Peyer's patch (tissue), 4 donors: ENCODE measurements around the gene SORCS1. TPM values are rescaled to one million over a fixed set of nuclear protein-coding genes. Genes with fewer than 3 reads are reported as not detected.

Experiments used
- DNase-seq, 3 donors: peaks; one replicate each; pipeline ENCODE4 v3.0.0-alpha.2; 2017 to 2019
- H3K27ac ChIP-seq, 4 donors: fragments of 200-600 bp; sonication (generic); one replicate each; pipeline ENCODE4 v1.5.1; 2016 to 2019
- H3K27me3 ChIP-seq, 2 donors: fragments of 200-600 bp; sonication (generic); one replicate each; pipeline ENCODE4 v1.5.1; 2019
- H3K36me3 ChIP-seq, 3 donors: fragments of 200-600 bp; sonication (generic); one replicate each; pipeline ENCODE4 v1.5.1; 2016 to 2019
- H3K4me1 ChIP-seq, 4 donors: fragments of 200-600 bp; sonication (generic); one replicate each; pipeline ENCODE4 v1.5.1; 2016 to 2019
- H3K4me3 ChIP-seq, 4 donors: fragments of 200-600 bp; sonication (generic); 1 replicate in 3 of 4; 2 replicates in 1 of 4; pipeline ENCODE4 v1.5.1; 2016 to 2019; ENCODE audit warnings: mild to moderate bottlenecking in 1 of 4
- H3K9me3 ChIP-seq, 4 donors: fragments of 200-600 bp; sonication (generic); one replicate each; pipeline ENCODE4 v1.5.1; 2016 to 2019; ENCODE audit warnings: mild to moderate bottlenecking in 1 of 4
- POLR2A ChIP-seq, 2 donors: fragments of 450-650 bp; IDR thresholded peaks; one replicate each; pipeline ENCODE4 v1.5.1; 2017; ENCODE audit warnings: antibody characterized with exemption in 2 of 2, mild to moderate bottlenecking in 2 of 2, moderate library complexity in 2 of 2
- total RNA-seq, 4 donors: library from RNA; depleted of rRNA; stranded (reverse); fragments of >200 nt; gene quantifications; one replicate each; pipeline ENCODE4 v1.1.0, GENCODE V29; 2016
- TF ChIP-seq, protein P1 (sequence below), 6 experiments: fragments of 450-650 bp in 4 of 6; fragments of 200-600 bp in 2 of 6; sonication (generic) in 1 of 6; IDR thresholded peaks; one replicate each; pipeline ENCODE4 v1.5.1; 2017 to 2019; ENCODE audit warnings: antibody characterized with exemption in 6 of 6, mild to moderate bottlenecking in 3 of 6, moderate library complexity in 1 of 6

The SORCS1 gene
- total RNA-seq, 4 donors from 2014 or later = 0.53 to 5.9 (median 2.4) TPM

DNA sequence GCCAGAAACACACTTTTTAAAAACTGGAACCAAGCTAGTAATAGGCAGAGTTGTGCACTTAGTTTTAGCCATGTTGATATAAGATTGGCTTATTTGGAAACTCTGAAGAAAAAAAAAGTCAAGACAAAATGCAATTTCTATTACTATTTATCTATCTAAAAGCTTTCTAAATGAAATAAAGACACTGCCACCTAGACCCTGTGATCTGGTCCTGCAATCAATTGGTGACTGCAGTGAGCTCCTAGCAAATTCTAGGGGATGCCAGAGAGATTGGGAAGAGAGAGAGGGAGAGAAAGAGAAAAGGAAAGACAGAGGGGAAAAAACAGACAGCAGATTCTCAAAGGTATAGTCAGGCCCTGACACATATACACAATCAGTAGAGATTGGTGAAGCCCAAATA, 25.3 kb downstream of the SORCS1 start:
- no peaks in the 10 kb centered on the region for H3K9me3 ChIP-seq
- no peaks in the 10 kb centered on the region for H3K36me3 ChIP-seq

DNA sequence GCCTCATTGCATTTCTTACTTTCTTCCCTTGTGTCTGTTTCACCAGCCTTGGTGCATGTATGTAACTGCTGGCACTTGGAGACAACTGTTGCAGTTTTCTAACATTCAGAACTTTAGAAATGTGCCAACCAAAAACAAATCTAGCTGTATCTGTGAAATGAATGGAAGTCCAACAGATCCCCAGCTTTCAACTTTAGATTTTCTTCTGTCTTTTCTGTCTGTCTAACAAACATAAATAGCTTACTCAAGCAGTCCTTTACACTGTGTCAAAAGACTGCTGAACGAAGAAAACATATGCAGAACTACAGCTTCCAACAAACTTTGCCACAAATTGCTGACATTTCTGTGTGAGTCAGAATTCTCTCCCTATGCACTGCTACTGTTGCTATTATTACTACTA, 30.9 kb downstream of the SORCS1 start:
- Histone ChIP-seq H3K27ac (no peak overlapping the region), H3K4me1 (no peaks in the 10 kb centered on the region), H3K4me3 (no peak overlapping the region), H3K36me3 (no peaks in the 10 kb centered on the region), H3K9me3 (no peaks in the 10 kb centered on the region), H3K27me3 (no peaks in the 10 kb centered on the region)
- no peak for DNase-seq
- no peak for TF ChIP-seq POLR2A (IDR thresholded peaks at IDR 0.05)
- TF ChIP-seq, protein P1, sequence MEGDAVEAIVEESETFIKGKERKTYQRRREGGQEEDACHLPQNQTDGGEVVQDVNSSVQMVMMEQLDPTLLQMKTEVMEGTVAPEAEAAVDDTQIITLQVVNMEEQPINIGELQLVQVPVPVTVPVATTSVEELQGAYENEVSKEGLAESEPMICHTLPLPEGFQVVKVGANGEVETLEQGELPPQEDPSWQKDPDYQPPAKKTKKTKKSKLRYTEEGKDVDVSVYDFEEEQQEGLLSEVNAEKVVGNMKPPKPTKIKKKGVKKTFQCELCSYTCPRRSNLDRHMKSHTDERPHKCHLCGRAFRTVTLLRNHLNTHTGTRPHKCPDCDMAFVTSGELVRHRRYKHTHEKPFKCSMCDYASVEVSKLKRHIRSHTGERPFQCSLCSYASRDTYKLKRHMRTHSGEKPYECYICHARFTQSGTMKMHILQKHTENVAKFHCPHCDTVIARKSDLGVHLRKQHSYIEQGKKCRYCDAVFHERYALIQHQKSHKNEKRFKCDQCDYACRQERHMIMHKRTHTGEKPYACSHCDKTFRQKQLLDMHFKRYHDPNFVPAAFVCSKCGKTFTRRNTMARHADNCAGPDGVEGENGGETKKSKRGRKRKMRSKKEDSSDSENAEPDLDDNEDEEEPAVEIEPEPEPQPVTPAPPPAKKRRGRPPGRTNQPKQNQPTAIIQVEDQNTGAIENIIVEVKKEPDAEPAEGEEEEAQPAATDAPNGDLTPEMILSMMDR (IDR thresholded peaks at IDR 0.05) = no peak

More for the DNA sequence above, 25.3 kb downstream of the SORCS1 start:
- H3K27ac ChIP-seq = no peak overlapping the region
- H3K4me3 ChIP-seq = no peak overlapping the region
- TF ChIP-seq, protein P1 (IDR thresholded peaks at IDR 0.05) = no peak
- TF ChIP-seq POLR2A (IDR thresholded peaks at IDR 0.05) = no peak
- no peak for DNase-seq
- no peaks in the 10 kb centered on the region for H3K4me1 ChIP-seq
- no peaks in the 10 kb centered on the region for H3K27me3 ChIP-seq

DNA sequence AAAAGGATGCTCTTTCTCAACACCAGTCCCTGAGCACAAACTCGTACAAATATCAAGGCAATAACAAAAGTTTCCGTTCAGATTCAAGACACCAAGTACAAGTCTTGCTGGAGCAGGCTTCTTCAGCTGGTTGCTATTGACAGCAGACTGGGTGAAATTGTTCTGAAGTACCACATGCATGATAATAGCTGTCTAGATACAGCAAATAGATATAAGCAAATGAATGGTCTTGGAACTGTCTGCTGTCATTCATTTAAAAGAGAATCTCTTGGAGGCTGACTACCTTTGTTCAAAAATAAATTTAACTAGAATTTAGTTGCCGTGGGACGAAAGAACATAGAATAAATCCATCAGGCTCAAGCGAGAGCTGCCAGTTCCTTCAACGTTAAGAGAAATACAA, 35.5 kb downstream of the SORCS1 start:
- TF ChIP-seq POLR2A (IDR thresholded peaks at IDR 0.05) = no peak
- TF ChIP-seq, protein P1 (IDR thresholded peaks at IDR 0.05) = no peak
- no peak for DNase-seq
- no peaks in the 10 kb centered on the region for H3K36me3 ChIP-seq
- H3K4me1 ChIP-seq = no peaks in the 10 kb centered on the region
- no peaks in the 10 kb centered on the region for H3K9me3 ChIP-seq
- H3K27me3 ChIP-seq = no peaks in the 10 kb centered on the region
- H3K27ac ChIP-seq = no peak overlapping the region
- no peak overlapping the region for H3K4me3 ChIP-seq

DNA sequence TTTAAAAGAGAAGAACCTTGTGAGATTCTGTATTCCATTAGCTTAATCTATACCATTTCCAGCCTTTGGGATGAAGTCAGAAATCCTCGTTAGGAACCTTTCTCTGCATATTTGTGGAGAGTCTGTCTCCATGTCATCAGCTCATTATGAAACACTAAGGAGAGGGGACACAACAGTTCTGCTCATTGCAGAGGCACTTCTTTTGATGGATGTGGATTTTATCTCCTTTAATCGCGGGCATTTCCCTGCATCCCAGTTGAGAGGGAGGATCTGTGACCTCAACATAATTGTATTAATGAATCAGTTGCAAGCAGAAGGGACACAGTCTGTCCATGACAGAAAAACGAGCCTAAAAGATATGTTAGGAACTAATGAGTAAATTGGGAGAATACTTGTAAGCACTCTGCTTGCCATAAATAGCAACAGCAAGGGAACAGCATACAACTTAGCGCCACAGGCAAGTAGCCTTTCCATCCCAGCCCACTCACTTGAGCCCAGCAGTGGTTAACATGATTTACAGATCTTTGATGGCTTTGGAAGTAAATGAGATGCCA, 37.9 kb downstream of the SORCS1 start:
- Histone ChIP-seq H3K9me3 (no peaks in the 10 kb centered on the region), H3K4me1 (no peaks in the 10 kb centered on the region), H3K27ac (no peak overlapping the region), H3K27me3 (no peaks in the 10 kb centered on the region), H3K4me3 (no peak overlapping the region), H3K36me3 (no peaks in the 10 kb centered on the region)
- no peak for TF ChIP-seq POLR2A (IDR thresholded peaks at IDR 0.05)
- TF ChIP-seq, protein P1 (IDR thresholded peaks at IDR 0.05) = no peak
- DNase-seq = no peak

DNA sequence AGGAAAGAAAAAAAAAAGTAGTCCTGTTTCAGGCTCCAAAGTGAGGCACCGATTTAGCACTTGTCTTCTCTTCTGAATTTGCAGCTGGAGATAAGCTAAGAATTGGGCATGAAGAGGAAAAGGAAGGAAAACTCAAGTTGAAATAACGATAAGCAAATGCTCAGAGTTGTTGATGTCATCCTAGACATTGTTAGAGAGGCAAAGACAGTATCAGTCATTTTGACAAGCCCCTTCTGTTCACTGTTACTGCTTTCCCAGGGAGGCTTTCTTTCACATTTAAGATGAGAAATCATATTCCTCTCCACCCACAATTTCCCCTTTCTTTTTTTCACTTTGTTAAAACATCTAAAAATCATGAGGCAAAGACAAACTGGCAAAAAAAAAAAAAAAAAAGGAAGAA, 41.8 kb downstream of the SORCS1 start:
- H3K4me3 ChIP-seq = no peak overlapping the region
- H3K36me3 ChIP-seq = no peaks in the 10 kb centered on the region
- H3K27ac ChIP-seq = no peak overlapping the region
- no peaks in the 10 kb centered on the region for H3K4me1 ChIP-seq
- no peaks in the 10 kb centered on the region for H3K27me3 ChIP-seq
- TF ChIP-seq POLR2A (IDR thresholded peaks at IDR 0.05) = no peak
- TF ChIP-seq, protein P1 (IDR thresholded peaks at IDR 0.05) = no peak
- DNase-seq = no peak
- H3K9me3 ChIP-seq = no peaks in the 10 kb centered on the region

DNA sequence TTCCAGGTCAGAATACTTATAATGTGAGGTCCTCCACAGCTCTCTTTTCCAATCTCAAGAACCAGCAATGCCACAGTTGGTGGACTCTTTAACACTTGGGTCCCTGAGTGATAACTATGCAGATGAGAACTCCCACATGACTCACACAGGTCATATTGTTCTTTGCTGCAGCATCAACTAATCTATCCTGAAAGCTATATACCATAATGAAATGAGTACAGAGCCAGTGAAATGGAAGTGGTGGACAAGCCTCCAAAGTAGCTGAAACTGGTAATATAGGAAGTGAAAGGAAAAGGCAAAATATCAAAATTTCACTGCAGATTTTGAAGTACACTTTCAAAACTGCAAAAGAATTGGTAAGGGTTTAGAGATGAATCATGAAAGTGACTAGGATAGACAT, 45.6 kb downstream of the SORCS1 start:
- no peaks in the 10 kb centered on the region for H3K9me3 ChIP-seq
- no peaks in the 10 kb centered on the region for H3K36me3 ChIP-seq
- no peaks in the 10 kb centered on the region for H3K4me1 ChIP-seq
- no peaks in the 10 kb centered on the region for H3K27me3 ChIP-seq
- H3K4me3 ChIP-seq = no peak overlapping the region
- no peak for DNase-seq
- H3K27ac ChIP-seq = no peak overlapping the region
- TF ChIP-seq POLR2A (IDR thresholded peaks at IDR 0.05) = no peak
- TF ChIP-seq, protein P1 (IDR thresholded peaks at IDR 0.05) = no peak
